Right lung (tissue), 5 donors: ENCODE data around the gene UTP25. TPM values are rescaled to one million over a fixed set of nuclear protein-coding genes. Genes with fewer than 3 reads are reported as not detected.
"Not testable (repeated sequence)": the region's sequence is repeated elsewhere in the genome, so short reads cannot be mapped to it uniquely, and the experiment has no call there.

Experiments
- DNase-seq, 2 donors: peaks; one replicate each; pipeline ENCODE4 v3.0.0-alpha.2; 2013
- polyA plus RNA-seq, 5 donors: library from polyadenylated mRNA; unstranded; fragments of 120-200 nt; gene quantifications; one replicate each; pipeline versions ENCODE4 v1.2.1 to v1.2.3, GENCODE V29; 2013; ENCODE audit warnings: inconsistent platforms in 1 of 5, low replicate concordance in 1 of 5; ENCODE audit not compliant: insufficient read length in 5 of 5, insufficient read depth in 1 of 5

UTP25 gene
- polyA plus RNA-seq, 5 donors, result 8.2 to 11.7 (median 10.9) TPM

DNA sequence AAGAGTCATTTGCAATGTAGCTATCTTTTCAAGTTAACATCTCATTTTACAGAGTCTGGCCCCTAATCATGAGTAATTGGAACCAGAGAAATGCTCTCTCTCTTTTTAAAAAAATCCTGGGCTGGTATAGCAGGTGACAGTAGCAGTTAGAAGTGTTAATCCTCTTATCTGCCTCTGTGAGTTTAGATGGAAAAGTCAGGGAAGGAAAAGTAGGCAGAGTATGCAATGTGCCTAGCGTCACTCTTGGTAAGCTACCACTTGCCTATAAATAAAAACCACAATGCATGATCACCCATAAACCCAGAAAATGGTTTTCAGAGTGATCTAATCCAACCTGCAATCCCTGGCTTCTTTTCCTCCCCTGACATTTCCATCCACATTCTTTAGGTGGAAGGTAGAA is 43.2 kb downstream of the UTP25 start:
- no peak for DNase-seq

DNA sequence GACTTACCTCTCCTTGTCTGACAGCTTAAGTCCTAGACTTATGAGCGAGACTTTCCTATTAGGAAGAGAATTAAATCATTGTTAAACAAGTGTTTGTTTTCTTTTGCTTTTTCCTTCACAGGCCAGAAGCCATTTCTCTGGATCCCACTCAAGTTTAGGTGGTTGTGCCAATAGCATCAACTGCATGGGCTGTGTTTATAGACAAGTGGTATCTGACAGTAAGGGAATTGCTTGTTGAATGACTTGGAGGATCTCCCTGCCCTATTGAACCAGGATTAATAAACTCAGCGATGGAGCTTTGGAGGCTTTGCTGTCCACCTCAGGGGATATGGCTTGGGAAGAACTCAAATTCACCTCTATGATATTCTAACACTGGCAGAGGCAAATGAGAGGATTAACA is 43.7 kb downstream of the UTP25 start:
- DNase-seq, result no peak

DNA sequence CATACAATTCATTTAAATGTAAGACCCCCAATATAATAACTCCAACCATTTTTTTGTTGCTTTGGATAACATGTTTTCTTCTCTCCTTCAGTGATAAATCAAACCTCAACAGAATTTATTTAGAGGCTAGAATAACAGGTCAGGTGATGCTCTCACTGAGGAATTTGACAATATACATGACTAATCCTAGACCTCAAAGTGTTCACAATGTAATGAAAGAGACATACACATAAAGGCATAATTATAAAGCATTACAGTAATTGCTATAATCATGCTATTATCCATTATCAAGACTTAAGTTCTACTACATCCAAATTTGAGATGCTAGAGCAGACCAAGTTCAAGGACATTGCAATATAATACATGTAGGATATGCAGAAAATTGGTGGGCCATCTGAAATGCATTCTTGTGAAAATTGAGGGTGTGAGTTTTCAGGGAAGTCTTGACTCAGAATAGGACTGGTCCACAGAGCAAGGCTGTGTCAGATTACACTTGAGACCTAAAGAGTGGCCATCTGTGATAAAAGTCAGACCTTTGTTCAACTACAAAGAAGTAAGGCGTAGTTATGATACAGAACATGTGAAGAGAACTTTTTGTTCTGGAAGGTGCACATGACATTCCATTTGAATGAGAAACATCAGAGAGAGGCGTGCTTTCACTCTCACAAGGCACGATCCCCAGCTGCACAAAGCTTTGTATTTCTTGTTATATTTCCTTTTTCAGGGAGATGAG is 45.5 kb downstream of the UTP25 start:
- DNase-seq, result no peak

DNA sequence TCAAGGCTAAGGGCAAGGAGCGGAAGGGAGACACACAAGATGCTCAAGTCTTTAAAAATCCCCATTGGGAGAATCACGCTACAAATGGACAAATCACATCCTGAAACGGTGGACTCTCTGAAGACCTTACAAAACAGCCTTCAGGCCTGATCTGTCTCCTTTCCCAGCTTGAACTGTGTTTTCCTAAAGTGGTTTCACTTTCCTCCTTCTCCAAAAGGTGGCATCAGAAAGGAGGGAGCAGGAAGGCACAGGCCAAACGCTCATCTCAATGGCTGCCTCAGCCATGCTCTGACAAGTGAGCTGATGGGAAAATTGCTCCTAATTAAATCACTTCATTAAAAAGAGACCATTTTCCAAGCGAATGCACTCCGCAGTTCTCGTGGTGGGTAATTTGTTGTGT is 47.7 kb downstream of the UTP25 start:
- no peak for DNase-seq

DNA sequence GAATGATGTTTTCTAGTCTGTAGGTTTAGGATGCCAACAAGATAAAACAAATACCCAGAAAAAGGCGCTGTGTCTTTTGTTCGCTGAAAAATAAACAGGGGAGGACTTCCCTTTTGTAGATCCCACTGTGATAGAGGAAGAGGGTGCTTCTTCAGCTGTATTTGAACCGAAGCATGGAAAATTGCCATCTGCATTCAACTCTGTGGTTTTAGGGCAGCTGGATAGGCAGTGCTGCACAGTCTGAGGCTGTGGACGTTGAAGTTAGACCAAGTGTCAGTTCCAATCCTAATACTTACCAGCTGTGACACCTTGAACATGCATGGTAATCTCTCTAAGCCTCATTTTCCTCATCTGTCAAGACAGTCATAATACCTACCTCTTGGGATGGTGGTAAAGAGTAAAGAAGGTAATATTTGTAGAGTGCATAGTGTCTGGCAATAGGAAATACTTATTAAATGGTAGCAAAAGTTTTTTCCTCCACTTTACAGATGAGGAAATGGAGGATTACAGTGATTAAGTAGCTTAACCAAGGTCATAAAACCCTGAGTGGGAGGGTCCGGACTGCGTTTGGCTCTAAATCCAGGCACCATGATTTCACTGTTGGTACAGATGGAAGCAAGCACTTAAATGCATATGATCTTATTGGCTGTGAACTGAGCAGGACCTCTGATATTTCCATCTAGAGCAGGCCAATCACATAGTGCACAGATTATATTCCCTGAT is 48.5 kb downstream of the UTP25 start:
- no peak for DNase-seq

DNA sequence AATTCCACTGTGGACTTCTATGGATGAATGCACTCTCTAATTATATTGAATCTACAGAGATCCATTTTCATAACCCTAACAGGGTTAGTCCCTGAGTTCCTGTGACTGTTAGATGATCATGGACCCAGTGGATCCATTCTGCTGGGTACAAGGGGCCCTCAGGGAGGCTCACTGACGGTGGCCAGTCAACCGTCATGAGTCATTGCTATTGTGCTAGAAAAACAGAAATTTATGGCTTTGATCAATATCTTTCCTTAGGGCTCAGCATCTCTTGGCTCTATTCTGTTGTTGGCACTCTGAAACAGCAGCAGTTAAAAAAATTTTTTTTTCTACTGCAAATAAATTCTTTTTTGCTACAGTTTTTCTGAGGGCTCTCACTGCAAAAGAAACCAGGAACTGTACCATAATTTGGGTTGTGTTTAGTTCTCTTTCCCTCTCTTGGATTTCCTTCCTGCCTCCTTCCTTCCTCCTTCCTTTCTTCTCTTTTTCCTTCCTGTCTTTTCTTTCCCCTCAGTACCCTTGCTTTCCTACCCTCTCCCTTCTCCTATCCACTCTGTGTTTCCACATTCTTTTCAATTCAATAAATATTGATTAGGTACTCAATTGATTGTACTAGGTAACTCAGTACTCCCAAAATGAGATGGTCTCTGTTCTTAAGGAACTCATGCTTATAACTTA is 49.5 kb downstream of the UTP25 start:
- DNase-seq, result no peak

DNA sequence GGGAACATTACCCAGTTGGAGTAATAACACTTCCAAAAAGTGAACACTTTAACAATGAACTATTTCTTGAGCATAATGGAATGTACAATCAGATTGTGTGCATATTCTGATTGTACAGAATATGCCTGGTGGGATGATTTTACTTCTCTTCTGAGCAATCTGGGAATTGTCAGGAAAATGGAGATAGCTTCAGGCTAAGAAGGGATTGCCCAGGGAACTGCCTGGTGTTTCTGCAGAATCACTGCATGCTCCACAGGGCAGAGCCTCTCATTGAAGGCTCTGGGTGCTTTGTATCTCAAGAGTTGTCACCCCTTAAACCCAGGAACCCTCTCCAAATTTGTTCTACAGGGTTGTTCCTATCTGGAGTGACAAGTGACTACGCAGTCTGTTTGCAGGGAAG is 51.2 kb downstream of the UTP25 start:
- no peak for DNase-seq

DNA sequence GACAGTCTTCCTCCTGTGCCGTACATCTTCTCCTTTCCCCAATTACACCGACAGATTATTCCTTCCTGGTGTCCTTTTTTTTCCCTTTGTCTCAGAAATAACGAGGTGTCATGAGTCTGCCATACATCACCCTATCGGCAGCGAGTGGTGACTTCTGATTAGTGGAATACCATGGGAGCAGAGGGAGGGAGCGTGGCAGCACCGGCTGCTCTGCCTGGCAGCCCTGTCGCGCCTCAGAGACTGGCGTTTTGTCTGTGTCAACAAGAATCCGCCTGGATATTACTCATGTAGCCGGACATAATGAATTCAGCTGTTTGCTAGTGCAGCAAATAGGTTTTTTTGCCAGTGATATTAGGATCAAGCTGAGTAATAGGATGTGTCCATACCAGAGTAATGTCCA is 51.8 kb downstream of the UTP25 start:
- DNase-seq, result no peak

DNA sequence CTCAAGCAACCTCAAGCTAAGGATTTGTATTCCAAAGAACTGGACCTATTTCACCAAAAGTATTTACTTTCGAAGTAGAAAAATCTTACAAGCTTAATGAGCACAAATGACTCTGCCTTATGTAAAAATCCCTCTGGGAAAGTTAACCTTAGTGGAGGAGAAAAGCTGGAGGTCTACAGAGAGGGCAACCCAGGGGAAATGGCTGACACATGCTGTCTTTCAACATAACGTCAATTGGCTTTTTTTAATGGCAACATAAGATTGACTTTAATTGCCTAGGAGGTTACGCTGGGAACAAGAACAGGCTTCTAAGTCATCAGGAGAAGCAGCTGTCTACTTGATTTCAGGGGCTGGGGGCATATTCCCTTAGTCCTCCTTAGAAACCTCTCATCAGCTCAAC is 52.3 kb downstream of the UTP25 start:
- DNase-seq, result no peak

DNA sequence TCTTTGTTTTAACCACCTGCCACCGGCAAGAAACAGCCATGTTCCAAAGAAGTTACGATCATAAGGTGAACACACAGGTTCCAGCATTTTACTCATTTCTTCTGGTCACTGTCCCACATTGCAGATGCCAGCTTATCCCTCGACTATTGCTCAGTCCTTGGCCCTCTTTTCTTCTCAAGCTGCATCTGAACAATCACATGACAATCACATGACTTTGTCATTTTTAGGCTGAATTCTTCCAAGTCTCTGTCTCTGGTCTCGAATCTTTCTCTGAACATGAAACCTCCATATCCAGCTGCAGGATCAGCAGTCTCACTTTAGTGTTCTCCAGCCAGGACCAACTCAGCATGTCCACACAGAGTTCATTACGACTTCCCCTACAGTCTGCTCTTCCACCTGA is 53.8 kb downstream of the UTP25 start:
- no peak for DNase-seq

DNA sequence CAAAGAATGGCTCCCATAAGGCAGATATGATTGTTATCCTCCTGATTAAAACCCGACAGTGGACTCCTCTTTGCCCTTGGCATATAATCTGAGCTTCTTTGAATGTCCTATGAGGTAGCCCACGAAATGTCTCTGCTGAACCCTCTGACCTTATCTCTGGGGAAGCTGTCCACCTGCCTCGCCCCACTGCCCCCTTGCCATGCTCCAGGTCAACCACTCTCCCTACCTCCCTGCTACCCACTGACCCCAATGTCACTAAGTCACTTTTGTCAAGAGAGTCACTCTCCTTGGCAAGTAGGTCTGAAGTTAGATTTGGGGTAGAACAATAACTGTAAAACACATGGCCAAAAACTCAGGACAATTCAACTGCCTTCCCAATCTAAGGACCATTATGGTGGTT is 54.5 kb downstream of the UTP25 start:
- no peak for DNase-seq

DNA sequence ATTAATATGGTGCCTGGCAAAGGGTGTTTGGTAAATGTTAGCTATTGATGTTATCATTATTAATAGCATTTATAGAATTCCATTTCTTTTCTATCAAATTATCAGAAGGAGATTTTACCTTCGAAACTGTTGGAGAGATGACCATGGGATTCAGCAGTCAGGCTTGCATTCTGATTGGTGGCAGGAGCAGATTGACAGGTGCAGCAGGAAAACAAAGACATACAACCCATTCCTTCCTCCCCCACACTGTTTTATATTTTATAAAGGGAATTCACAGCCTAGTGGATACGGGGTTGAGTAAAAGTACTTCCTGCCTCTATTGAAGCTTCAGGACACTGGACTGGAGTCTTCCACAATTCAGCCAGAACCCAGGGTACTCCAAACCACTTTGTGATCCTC is 55.2 kb downstream of the UTP25 start:
- no peak for DNase-seq

DNA sequence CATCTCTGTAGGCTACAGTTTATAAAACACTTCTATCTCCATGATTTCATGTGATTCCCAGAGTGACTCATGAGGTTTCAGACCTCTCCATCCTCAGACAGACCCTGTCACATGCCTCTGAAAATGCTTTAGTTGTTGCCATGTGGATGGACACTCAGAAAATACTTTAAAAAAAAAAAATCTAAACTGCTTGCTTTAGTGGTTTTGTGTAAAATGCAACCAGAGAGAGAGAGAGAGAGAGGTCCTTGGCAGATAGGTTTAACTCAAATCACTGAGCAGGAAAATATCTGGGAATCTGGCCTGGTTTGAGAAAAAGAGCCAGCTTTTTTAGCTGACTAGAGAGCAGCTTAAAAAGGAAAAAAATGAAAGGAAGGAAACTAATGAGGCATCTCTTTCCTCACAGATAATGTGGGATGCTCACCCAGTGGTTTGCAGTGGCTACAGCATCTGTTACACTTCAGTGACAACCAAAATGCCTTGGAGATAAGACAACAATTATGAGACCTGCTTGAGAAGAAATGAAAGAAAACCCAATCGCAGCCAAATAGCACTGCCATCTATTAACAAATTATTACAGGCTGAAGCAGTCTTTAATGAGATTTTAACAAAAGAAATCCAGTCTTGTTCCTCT is 55.7 kb downstream of the UTP25 start:
- no peak for DNase-seq

DNA sequence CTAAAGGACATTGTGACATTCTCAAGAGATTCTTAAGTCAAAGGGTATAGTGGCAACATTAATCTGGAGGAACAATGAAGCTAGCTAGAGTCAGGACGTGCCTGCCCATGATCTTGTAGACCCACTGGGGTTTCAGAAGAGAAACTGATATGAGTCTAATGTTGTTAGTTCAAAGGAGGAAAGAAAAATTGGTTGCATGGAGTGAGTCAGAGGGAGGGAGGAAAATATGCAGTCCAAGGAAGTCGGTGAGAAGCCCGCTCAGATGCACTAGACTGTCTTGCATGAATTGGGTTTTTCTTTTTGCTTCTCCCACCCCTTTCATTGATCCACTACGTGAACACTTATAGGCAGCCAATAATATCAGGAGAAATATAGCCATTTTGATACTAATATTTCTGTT is 56.5 kb downstream of the UTP25 start:
- DNase-seq, result no peak

DNA sequence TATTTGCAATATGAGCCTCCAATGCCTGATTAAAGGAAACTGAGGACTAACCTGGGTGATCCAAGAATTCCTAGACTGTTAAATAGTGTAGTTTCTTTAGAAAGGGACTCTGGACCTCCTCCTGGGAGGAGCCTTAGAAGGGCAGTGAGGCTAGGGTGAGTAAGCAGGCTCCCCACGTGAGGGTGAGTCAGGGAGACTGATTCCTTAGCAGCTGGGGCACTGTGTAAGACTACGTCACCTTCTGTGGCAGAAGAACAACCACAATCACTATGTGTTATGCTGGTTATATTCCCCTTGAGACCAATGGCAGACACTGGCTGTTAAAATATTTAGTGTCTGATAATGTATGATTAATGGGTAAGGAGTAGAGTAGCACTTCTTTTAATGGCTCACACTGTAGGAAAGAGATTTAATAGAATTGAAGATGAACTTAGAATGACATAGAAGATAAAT is 56.9 kb downstream of the UTP25 start:
- no peak for DNase-seq

DNA sequence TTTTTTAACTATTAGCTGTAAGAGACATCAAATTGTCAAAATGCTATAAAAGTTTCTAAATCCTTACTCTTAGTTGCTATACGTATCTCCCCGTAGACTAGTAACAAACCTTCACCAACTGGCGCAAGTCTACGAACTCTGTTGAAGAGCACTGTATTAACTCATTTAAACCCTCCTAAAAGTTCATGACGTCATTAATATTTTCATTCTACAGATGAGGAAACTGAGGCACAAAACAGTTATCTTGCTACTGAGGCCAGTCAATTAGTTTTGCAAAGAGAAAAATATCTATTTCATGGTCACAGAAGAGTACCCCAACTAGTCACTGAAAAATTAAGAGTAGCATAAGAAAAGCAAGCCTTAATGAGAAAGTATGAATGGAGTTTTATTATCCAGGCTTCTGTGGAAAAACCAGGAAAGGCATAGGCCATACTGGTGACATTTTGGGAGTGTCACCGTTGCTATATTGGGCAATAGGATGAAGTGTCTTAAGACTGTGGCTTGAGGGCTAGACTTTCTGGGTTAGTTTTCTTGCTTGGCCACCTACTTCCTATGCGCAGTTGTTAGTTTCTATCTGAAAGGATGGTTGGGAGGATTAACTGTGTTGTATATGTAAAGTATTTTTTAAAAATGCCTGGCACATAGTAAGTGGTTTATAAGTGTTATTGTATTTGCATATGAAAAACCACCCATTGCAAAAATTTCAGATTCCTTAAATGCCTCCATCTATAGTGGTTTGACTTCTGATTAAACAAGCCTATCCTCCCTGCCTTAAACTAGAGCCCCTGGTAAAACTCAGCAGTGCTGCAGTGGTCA is 57.8 kb downstream of the UTP25 start:
- DNase-seq, result no peak

DNA sequence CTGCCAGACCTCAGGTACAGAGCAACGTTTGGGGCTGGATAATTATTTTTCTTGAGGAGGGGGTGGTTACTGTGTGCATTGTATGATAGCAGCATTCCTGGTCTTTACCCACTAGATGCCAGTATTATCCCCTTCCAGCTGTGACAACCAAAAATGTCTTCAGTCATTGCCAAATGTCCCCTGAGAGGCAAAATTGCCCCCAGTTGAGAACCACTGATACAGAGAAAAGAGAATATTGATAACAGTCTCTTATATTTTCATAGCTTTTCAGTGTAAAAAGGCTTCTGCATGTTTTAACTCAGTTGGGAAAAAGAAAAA is 58.4 kb downstream of the UTP25 start:
- DNase-seq, result no peak

DNA sequence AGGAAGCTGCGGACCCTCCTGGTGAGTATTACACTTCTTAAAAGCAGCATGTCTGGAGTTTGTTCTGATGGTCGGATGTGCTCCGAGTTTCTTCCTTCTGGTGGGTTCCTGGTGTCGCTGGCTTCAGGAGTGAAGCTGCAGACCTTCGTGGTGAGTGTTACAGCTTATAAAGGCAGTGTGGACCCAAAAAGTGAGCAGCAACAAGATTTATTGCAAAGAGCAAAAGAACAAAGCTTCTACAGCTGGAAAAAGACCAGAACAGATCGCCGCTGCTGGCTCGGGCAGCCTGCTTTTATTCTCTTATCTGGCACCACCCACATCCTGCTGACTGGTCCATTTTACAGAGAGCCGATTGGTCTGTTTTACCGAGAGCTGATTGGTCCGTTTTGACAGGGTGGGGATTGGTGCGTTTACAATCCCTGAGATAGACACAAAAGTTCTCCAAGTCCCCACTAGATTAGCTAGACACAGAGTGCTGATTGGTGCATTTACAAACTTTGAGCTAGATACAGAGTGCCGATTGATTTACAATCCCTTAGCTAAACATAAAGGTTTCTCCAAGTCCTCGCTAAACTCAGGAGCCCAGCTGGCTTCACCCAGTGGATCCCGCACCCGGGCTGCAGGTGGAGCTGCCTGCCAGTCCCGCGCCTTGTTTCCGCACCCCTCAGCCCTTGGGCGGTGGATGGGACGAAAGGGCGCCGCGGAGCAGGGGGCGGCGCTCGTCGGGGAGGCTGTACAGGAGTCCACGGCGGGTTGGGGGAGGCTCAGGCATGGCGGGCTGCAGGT is 60.7 kb downstream of the UTP25 start:
- DNase-seq, result not testable (repeated sequence)

DNA sequence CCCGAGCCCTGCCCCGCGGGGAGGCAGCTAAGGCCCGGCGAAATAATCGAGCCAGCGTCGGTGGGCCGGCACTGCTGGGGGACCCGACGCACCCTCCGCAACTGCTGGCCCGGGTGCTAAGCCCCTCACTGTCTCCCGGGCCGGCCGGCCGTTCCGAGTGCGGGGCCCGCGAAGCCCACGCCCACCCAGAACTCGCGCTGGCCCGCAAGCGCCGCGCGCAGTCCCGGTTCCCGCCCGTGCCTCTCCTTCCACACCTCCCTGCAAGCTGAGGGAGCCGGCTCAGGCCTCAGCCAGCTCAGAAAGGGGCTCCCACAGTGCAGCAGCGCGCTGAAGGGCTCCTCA is 61.3 kb downstream of the UTP25 start:
- no peak for DNase-seq

DNA sequence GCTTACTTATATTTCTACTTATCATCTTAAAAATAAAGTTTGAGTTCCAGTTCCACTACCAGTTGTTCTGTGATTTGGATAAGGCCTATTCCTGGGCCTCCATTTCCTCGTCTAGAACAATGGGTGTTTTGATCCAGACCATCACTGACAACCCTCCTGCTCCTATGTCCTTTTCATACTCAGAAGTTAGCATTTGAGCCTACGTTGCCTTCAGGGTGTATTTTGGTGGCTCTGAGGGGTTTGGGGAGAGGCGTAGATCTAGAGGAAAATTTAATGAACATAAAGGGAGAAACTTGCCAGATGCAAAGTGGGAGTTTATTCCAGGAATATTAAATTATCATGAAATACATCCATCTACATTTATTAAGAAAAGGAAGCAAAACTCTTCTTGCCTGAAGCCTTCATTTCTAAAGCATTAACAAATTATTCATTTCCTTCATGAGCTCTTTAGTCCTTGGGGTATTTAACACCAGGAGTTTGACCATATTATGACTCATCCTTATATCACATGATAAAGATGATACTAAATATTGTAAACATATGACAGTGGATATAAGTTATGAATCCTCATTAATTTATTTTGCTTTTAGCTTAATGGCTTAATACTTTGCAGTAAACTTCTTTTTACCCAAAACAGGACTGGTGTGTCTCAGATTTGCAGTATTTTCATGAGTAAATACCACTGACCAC is 63.0 kb downstream of the UTP25 start:
- no peak for DNase-seq

DNA sequence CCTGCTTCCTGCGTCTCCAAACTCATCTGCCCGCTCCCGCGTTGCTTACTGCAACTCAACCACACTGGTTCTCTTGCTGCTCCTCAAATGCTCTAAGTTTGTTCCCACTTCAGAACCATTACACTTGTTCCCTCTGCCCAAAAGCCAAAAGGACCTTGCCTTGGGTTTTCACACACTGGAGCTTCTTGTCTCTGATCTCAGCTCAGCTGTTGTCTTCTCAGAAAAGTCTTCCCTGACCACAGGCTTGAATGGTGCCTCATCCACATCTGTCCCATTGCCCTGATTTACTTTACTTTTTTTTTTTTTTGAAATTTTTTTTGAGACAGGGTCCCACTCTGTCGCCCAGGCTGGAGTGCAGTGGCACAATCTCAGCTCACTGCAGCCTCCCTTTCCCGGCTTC is 66.0 kb downstream of the UTP25 start:
- no peak for DNase-seq
